ENCODE data around the gene FDPS.

Gene FDPS

GRCh38 chr1:155308493-155309422 lies at the start of gene FDPS:
Gene FDPS (plus strand): TSS chr1:155308866. CDS start chr1:155309790, 924 bp downstream.
- H3K4me3 ChIP-seq (ENCODE audit: low read length in 2 of 2) = peak within 1 kb of the TSS; percentile 75 to 99
- peak within 1 kb of the TSS; percentile 89 to 92 for H3K27ac ChIP-seq (ENCODE audit: low read depth in 2 of 2, low read length in 2 of 2)
- H3K36me3 ChIP-seq (ENCODE audit: control insufficient read depth in 2 of 2, insufficient read depth in 2 of 2, low read length in 2 of 2) = peaks cover 11 to 20% of the 10 kb centered on the region in 2 donors
- H3K9ac ChIP-seq (ENCODE audit: low read depth in 1 of 2, low read length in 2 of 2) = peak within 1 kb of the TSS; percentile 83 to 97
- H3K9me3 ChIP-seq (ENCODE audit: control insufficient read depth in 2 of 2, low read length in 2 of 2) = no peaks in the 10 kb centered on the region
- peaks cover 8 to 17% of the 10 kb centered on the region in 2 donors for H3K4me1 ChIP-seq (ENCODE audit: control insufficient read depth in 2 of 2, insufficient read depth in 2 of 2, low read length in 2 of 2)
- H3K27me3 ChIP-seq (ENCODE audit: control insufficient read depth in 2 of 2, insufficient read depth in 2 of 2, low read length in 2 of 2) = no peaks in the 10 kb centered on the region

- no peaks in the 10 kb centered on the region for H3K9me3 ChIP-seq (ENCODE audit: control insufficient read depth in 2 of 2, low read length in 2 of 2)
- peaks cover 17 to 42% of the 10 kb centered on the region in 2 donors for H3K36me3 ChIP-seq (ENCODE audit: control insufficient read depth in 2 of 2, insufficient read depth in 2 of 2, low read length in 2 of 2)
Observed at GRCh38 chr1:155260276-155260675, 48.4 kb upstream of the FDPS start.

GRCh38 chr1:155261493-155261851 lies 47.2 kb upstream of the FDPS start:
- Histone ChIP-seq H3K4me3 (ENCODE audit: low read length in 2 of 2) (peak overlapping the region; percentile 89 to 98), H3K27me3 (ENCODE audit: control insufficient read depth in 2 of 2, insufficient read depth in 2 of 2, low read length in 2 of 2) (no peaks in the 10 kb centered on the region), H3K9me3 (ENCODE audit: control insufficient read depth in 2 of 2, low read length in 2 of 2) (no peaks in the 10 kb centered on the region), H3K27ac (ENCODE audit: low read depth in 2 of 2, low read length in 2 of 2) (peak overlapping the region; percentile 61 to 81), H3K9ac (ENCODE audit: low read depth in 1 of 2, low read length in 2 of 2) (peak overlapping the region; percentile 76 to 80), H3K36me3 (ENCODE audit: control insufficient read depth in 2 of 2, insufficient read depth in 2 of 2, low read length in 2 of 2) (peaks cover 27 to 51% of the 10 kb centered on the region in 2 donors), H3K4me1 (ENCODE audit: control insufficient read depth in 2 of 2, insufficient read depth in 2 of 2, low read length in 2 of 2) (peaks cover 14 to 16% of the 10 kb centered on the region in 2 donors)

More at GRCh38 chr1:155260276-155260675, 48.4 kb upstream of the FDPS start:
- Histone ChIP-seq H3K27me3 (ENCODE audit: control insufficient read depth in 2 of 2, insufficient read depth in 2 of 2, low read length in 2 of 2) (no peaks in the 10 kb centered on the region), H3K4me3 (ENCODE audit: low read length in 2 of 2) (no peak overlapping the region), H3K9ac (ENCODE audit: low read depth in 1 of 2, low read length in 2 of 2) (no peak overlapping the region), H3K4me1 (ENCODE audit: control insufficient read depth in 2 of 2, insufficient read depth in 2 of 2, low read length in 2 of 2) (peaks cover 14 to 19% of the 10 kb centered on the region in 2 donors), H3K27ac (ENCODE audit: low read depth in 2 of 2, low read length in 2 of 2) (no peak overlapping the region)

GRCh38 chr1:155261852-155262673 lies 46.6 kb upstream of the FDPS start, which contains the start of gene SCAMP3:
Gene SCAMP3 (minus strand): TSS chr1:155262360. CDS start chr1:155262151, 209 bp downstream.
- Histone ChIP-seq H3K4me1 (ENCODE audit: control insufficient read depth in 2 of 2, insufficient read depth in 2 of 2, low read length in 2 of 2) (peaks cover 14 to 16% of the 10 kb centered on the region in 2 donors), H3K27me3 (ENCODE audit: control insufficient read depth in 2 of 2, insufficient read depth in 2 of 2, low read length in 2 of 2) (no peaks in the 10 kb centered on the region), H3K4me3 (ENCODE audit: low read length in 2 of 2) (peak within 1 kb of the TSS; percentile 89 to 98), H3K9me3 (ENCODE audit: control insufficient read depth in 2 of 2, low read length in 2 of 2) (no peaks in the 10 kb centered on the region), H3K27ac (ENCODE audit: low read depth in 2 of 2, low read length in 2 of 2) (peak within 1 kb of the TSS; percentile 61 to 81), H3K36me3 (ENCODE audit: control insufficient read depth in 2 of 2, insufficient read depth in 2 of 2, low read length in 2 of 2) (peaks cover 33 to 53% of the 10 kb centered on the region in 2 donors), H3K9ac (ENCODE audit: low read depth in 1 of 2, low read length in 2 of 2) (peak within 1 kb of the TSS; percentile 76 to 80)

- peak overlapping the region in 1 of 2 donors; percentile 76 for H3K9ac ChIP-seq (ENCODE audit: low read depth in 1 of 2, low read length in 2 of 2)
- H3K36me3 ChIP-seq (ENCODE audit: control insufficient read depth in 2 of 2, insufficient read depth in 2 of 2, low read length in 2 of 2) = peaks cover 43 to 59% of the 10 kb centered on the region in 2 donors
- H3K27ac ChIP-seq (ENCODE audit: low read depth in 2 of 2, low read length in 2 of 2) = no peak overlapping the region
- H3K27me3 ChIP-seq (ENCODE audit: control insufficient read depth in 2 of 2, insufficient read depth in 2 of 2, low read length in 2 of 2) = no peaks in the 10 kb centered on the region
- H3K4me1 ChIP-seq (ENCODE audit: control insufficient read depth in 2 of 2, insufficient read depth in 2 of 2, low read length in 2 of 2) = peaks cover 14 to 16% of the 10 kb centered on the region in 2 donors
- H3K4me3 ChIP-seq (ENCODE audit: low read length in 2 of 2) = no peak overlapping the region
- H3K9me3 ChIP-seq (ENCODE audit: control insufficient read depth in 2 of 2, low read length in 2 of 2) = no peaks in the 10 kb centered on the region
Observed at GRCh38 chr1:155263067-155263466, 45.6 kb upstream of the FDPS start.

- H3K9ac ChIP-seq (ENCODE audit: low read depth in 1 of 2, low read length in 2 of 2) = no peak overlapping the region
- H3K4me1 ChIP-seq (ENCODE audit: control insufficient read depth in 2 of 2, insufficient read depth in 2 of 2, low read length in 2 of 2) = peaks cover 7 to 8% of the 10 kb centered on the region in 2 donors
- H3K9me3 ChIP-seq (ENCODE audit: control insufficient read depth in 2 of 2, low read length in 2 of 2) = no peaks in the 10 kb centered on the region
- H3K4me3 ChIP-seq (ENCODE audit: low read length in 2 of 2) = no peak overlapping the region
- H3K27me3 ChIP-seq (ENCODE audit: control insufficient read depth in 2 of 2, insufficient read depth in 2 of 2, low read length in 2 of 2) = no peaks in the 10 kb centered on the region
- H3K27ac ChIP-seq (ENCODE audit: low read depth in 2 of 2, low read length in 2 of 2) = no peak overlapping the region
- peaks cover 65 to 74% of the 10 kb centered on the region in 2 donors for H3K36me3 ChIP-seq (ENCODE audit: control insufficient read depth in 2 of 2, insufficient read depth in 2 of 2, low read length in 2 of 2)
Observed at GRCh38 chr1:155266553-155266952, 42.1 kb upstream of the FDPS start.

- H3K9ac ChIP-seq (ENCODE audit: low read depth in 1 of 2, low read length in 2 of 2) = no peak overlapping the region
- H3K4me3 ChIP-seq (ENCODE audit: low read length in 2 of 2) = no peak overlapping the region
- no peak overlapping the region for H3K27ac ChIP-seq (ENCODE audit: low read depth in 2 of 2, low read length in 2 of 2)
- no peaks in the 10 kb centered on the region for H3K9me3 ChIP-seq (ENCODE audit: control insufficient read depth in 2 of 2, low read length in 2 of 2)
- H3K36me3 ChIP-seq (ENCODE audit: control insufficient read depth in 2 of 2, insufficient read depth in 2 of 2, low read length in 2 of 2) = peaks cover 65 to 74% of the 10 kb centered on the region in 2 donors
- peaks cover 6 to 7% of the 10 kb centered on the region in 2 donors for H3K4me1 ChIP-seq (ENCODE audit: control insufficient read depth in 2 of 2, insufficient read depth in 2 of 2, low read length in 2 of 2)
- no peaks in the 10 kb centered on the region for H3K27me3 ChIP-seq (ENCODE audit: control insufficient read depth in 2 of 2, insufficient read depth in 2 of 2, low read length in 2 of 2)
Observed at GRCh38 chr1:155267373-155267772, 41.3 kb upstream of the FDPS start.

GRCh38 chr1:155268630-155269029 lies 40.0 kb upstream of the FDPS start:
- no peak overlapping the region for H3K4me3 ChIP-seq (ENCODE audit: low read length in 2 of 2)
- H3K9ac ChIP-seq (ENCODE audit: low read depth in 1 of 2, low read length in 2 of 2) = no peak overlapping the region
- peaks cover 63 to 66% of the 10 kb centered on the region in 2 donors for H3K36me3 ChIP-seq (ENCODE audit: control insufficient read depth in 2 of 2, insufficient read depth in 2 of 2, low read length in 2 of 2)
- no peaks in the 10 kb centered on the region for H3K9me3 ChIP-seq (ENCODE audit: control insufficient read depth in 2 of 2, low read length in 2 of 2)
- H3K27ac ChIP-seq (ENCODE audit: low read depth in 2 of 2, low read length in 2 of 2) = no peak overlapping the region
- H3K4me1 ChIP-seq (ENCODE audit: control insufficient read depth in 2 of 2, insufficient read depth in 2 of 2, low read length in 2 of 2) = peaks cover 8 to 10% of the 10 kb centered on the region in 2 donors
- H3K27me3 ChIP-seq (ENCODE audit: control insufficient read depth in 2 of 2, insufficient read depth in 2 of 2, low read length in 2 of 2) = no peaks in the 10 kb centered on the region

GRCh38 chr1:155269381-155269780 lies 39.3 kb upstream of the FDPS start:
- H3K9ac ChIP-seq (ENCODE audit: low read depth in 1 of 2, low read length in 2 of 2) = no peak overlapping the region
- no peak overlapping the region for H3K27ac ChIP-seq (ENCODE audit: low read depth in 2 of 2, low read length in 2 of 2)
- H3K9me3 ChIP-seq (ENCODE audit: control insufficient read depth in 2 of 2, low read length in 2 of 2) = no peaks in the 10 kb centered on the region
- no peak overlapping the region for H3K4me3 ChIP-seq (ENCODE audit: low read length in 2 of 2)
- no peaks in the 10 kb centered on the region for H3K27me3 ChIP-seq (ENCODE audit: control insufficient read depth in 2 of 2, insufficient read depth in 2 of 2, low read length in 2 of 2)
- H3K4me1 ChIP-seq (ENCODE audit: control insufficient read depth in 2 of 2, insufficient read depth in 2 of 2, low read length in 2 of 2) = peaks cover 11 to 14% of the 10 kb centered on the region in 2 donors
- H3K36me3 ChIP-seq (ENCODE audit: control insufficient read depth in 2 of 2, insufficient read depth in 2 of 2, low read length in 2 of 2) = peaks cover 56 to 58% of the 10 kb centered on the region in 2 donors
